Activated CD4-positive, alpha-beta T cell treated with anti-CD3 and anti-CD28 coated beads for 1 hour (primary cell): ENCODE results near the gene GDI2.

ENCODE experiments used
- DNase-seq: peaks from one replicate; pipeline ENCODE4 v3.0.0-alpha.2; 2020

GDI2 gene

GRCh38 chr10:5736591-5736990 lies 76.6 kb downstream of the GDI2 start:
- DNase-seq = no peak

- DNase-seq = no peak
Measured at GRCh38 chr10:5735119-5735518, 78.1 kb downstream of the GDI2 start.

GRCh38 chr10:5732141-5732540 lies 81.1 kb downstream of the GDI2 start:
- no peak for DNase-seq

GRCh38 chr10:5731559-5731958 lies 81.7 kb downstream of the GDI2 start:
- no peak for DNase-seq

- no peak for DNase-seq
Measured at GRCh38 chr10:5730766-5731165, 82.5 kb downstream of the GDI2 start.

GRCh38 chr10:5723692-5724091 lies 89.5 kb downstream of the GDI2 start:
- DNase-seq = no peak

GRCh38 chr10:5720182-5720581 lies 93.1 kb downstream of the GDI2 start:
- no peak for DNase-seq

- DNase-seq = no peak
Measured at GRCh38 chr10:5719546-5719945, 93.7 kb downstream of the GDI2 start.
